Pulmonary artery endothelial cell (primary cell): ENCODE data around the gene CFAP251. TPM values are rescaled to one million over a fixed set of nuclear protein-coding genes. Genes with fewer than 3 reads are reported as not detected.

Source experiments
- DNase-seq: peaks from one replicate; pipeline ENCODE4 v3.0.0-alpha.2; 2011; ENCODE audit warnings: low read depth, low spot score
- total RNA-seq: library from RNA; depleted of rRNA; stranded (reverse); fragments of >200 nt; gene quantifications from 2 replicates; pipeline ENCODE4 v1.2.3, GENCODE V29; 2014

The CFAP251 gene
- total RNA-seq, 1 donor from 2014 or later, result 1.7 TPM

- DNase-seq, result no peak
Observed at GRCh38 chr12:122001466-122002209, 83.2 kb downstream of the CFAP251 start.

DNA sequence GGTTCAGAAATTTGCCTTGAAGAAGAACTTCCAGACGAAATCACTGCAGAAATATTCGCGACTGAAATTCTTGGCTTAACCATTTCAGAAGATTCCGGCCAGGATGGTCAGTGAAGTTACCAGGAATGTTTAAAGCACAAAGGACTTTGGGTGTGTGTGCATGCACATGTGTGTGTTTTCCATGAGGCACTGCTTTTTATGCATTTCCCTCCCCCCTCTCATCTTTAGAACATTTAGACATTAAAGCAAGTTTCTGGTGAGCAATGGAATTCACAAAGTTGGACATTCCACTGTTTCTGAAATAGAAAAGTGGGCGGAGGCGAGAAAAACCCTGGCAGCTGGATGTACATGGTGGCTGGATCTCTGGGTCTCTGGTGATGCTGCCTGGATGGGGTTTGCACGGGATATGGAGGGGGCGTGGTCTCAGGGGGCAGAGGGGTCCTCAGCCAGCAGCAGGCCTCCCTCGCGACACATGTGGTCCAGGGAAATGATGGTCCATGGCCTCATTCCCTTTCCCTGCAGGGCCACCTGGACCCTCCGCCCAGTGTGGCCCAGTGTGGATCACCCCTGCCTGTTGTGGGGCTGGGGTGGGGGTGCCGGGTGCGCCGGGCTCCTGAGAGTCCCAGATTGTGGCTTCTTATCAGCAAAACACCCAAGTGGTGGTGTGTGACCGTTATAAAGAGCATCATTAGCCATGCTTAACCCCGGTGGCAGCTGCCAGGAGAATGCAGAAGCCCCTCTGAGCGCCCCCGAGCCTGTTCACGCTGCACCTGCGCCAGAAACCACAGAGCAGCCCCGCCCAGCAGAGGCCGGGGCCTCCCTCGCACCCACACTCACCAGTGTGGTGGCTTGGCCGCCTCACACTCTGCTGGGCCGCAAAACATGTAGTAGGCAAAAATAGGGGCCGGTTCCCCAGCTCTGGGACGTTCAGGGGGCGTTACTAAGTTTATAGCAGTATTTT, 85.5 kb downstream of the CFAP251 start:
- DNase-seq, result no peak

DNA sequence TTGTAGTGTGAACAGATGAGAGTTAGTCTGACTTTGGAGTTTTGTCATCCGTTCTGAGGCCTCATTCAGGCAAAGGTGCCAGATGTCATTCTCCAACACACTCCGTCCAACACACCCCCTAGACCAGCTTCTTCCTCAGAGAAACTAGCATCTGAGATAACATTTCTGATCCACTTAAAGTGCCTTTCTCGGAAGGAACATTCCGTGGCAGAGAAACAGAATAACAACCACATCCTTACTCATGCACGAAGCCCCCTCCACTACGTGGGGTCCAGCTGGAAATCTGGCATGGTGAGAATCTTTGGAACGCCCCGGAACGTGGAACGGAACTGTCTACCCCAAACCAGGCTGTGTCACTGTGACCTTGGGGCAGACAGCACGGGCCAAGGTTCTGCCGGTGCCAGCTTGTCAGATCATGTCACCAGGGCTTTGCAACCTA, 86.3 kb downstream of the CFAP251 start:
- no peak for DNase-seq

- no peak for DNase-seq
Observed at GRCh38 chr12:122005252-122005776, 86.9 kb downstream of the CFAP251 start.

DNA sequence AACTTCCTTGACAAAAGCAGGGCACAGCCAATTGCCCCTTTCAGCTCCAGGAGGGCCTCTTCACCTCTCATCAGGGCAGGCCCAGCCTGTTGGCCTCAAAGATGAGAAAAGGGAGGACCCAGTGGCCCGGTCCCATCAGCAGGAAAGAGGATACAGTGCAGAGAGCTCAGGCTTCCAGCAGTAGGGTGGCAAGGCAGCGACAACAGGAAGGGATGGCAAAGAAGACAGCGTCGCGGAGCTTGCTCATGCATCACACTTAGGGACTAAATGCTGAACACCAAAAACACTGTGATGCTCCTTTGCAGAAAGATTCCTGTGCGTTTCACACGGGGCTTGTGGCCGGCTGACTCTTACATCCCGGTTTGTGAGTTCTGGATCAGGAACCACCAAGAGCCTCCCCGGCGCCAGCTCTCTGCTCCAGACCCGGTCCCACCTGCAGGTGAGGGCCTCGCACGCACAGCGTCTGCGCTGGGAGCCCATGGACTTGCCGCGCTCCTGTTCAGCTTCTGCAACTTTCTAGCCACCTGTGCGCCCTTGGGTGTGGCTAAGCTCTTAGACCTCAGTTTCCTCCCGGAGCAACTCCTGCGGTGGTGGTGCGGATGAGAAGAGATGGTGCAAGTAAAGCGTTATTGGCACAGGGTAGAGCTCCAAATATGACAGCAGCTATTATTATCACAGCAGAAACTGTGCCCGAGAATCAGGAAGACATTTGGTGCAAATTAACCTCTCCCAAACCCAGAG, 88.0 kb downstream of the CFAP251 start:
- no peak for DNase-seq

DNA sequence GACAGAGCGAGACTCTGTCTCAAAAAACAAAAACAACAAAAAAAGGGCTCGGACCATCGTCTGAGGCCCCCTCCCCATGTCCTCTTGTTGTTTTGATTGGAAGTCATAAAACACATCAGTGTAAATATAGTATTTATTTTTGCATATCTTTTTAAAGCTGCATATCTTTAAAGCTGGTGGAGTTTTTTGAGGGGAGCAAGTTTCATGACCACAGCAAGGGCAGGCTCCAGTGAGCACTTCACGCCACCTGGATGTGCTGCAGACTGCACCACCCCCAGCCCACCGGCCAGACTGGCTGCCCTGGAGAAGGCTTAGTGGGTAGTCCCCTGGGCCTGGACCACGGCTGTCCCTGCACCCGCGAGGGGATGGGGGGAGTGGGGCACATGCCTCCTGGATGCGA, 91.3 kb downstream of the CFAP251 start:
- no peak for DNase-seq

GRCh38 chr12:122012184-122012583, 93.8 kb downstream of the CFAP251 start:
- DNase-seq, result no peak

DNA sequence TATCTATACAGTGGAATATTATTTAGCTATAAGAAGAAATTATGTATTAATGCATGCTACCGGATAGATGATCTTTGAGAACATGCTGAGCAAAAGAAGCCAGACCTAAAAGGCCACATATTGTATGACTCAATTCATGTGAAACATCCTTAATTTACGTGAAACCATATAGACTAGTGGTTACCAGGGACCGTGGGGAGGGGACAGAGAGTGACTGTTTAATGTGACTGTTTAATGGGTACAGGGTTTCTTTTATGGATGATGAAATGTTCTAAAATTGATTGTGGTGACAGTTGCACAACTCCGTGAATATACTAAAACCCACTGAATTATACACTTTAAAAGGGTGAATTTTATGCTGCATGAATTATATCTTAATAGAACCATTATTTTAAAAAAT, 94.7 kb downstream of the CFAP251 start:
- no peak for DNase-seq

GRCh38 chr12:122013791-122014590, 95.6 kb downstream of the CFAP251 start:
- no peak for DNase-seq

GRCh38 chr12:122014781-122015180, 96.4 kb downstream of the CFAP251 start:
- DNase-seq, result no peak

DNA sequence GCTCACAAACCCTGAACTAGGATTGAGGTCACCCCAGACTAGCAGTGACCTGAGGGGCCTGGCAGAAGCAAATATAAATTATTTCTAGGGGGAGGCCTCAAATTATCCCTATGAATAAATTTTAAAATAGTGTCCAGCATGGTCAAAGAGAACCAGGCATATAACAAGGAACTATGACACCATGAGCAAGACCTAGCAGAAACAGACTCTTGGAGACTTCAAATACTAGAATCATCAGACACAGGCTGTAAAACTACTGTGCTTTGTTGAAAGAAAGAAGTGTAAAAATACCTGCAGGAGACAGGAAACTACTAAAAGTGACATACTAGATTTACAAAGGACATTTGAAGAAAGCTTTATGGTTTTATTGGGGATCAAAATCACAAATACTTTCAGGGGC, 100.1 kb downstream of the CFAP251 start:
- no peak for DNase-seq

GRCh38 chr12:122018937-122019336, 100.5 kb downstream of the CFAP251 start:
- no peak for DNase-seq

- no peak for DNase-seq
Observed at GRCh38 chr12:122020795-122021192, 102.4 kb downstream of the CFAP251 start.

DNA sequence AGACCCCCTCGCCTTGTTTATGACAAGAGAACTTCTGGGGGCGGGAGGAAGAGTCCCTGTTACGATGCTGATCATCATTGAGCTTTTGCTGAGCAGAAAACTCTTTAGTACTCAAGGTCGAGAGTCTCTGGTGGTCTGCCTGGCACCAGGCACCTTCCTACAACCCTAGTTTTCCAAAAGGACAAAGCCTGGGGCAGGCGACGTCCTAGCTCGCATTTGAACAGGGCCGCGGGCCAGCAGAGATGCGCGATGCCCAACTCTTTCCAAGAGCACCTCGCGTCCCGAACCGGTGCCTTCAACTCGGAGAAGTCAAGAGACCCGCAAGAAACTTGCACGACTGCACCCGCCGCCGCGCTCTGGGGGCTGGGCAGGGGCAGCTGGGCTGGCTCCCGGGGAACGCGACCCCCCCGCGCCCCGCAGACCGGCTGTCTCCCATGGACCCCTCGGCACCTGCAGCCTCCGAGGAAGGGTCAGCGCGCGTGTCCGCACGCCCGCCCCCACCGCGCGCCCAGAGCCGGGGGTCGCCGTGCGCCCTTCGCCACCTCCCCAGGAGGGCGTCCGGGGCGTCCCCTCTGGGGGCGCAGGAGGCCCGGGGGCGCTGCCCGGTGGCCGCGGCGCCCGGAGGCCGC, 102.9 kb downstream of the CFAP251 start:
- DNase-seq, result no peak

- peak; percentile 11 for DNase-seq
Observed at GRCh38 chr12:122021822-122022392, 103.5 kb downstream of the CFAP251 start, which contains the start of gene BCL7A. BCL7A (plus strand) TSS chr12:122021884; CDS start chr12:122022092, 208 bp downstream.

- no peak for DNase-seq
Observed at GRCh38 chr12:122022393-122023338, 104.3 kb downstream of the CFAP251 start.

- no peak for DNase-seq
Observed at GRCh38 chr12:122023339-122024131, 105.1 kb downstream of the CFAP251 start.
